Activated naive CD4-positive, alpha-beta T cell treated with anti-CD3 and anti-CD28 coated beads for 36 hours (primary cell): ENCODE measurements around the gene SLC24A4. TPM values are rescaled to one million over a fixed set of nuclear protein-coding genes. Genes with fewer than 3 reads are reported as not detected.

Experiments
- CTCF ChIA-PET: fragments of 350-600 bp; sonication (Branson Sonifier 250); formaldehyde crosslinking; loops from one replicate; lab custom pipeline; 2021; ENCODE audit warnings: antibody characterized with exemption; lab: Charles Lee
- DNase-seq: peaks from one replicate; pipeline ENCODE4 v3.0.0-alpha.2; 2020
- H3K27ac Mint-ChIP-seq: one replicate; pipeline ENCODE4 v1.8.0; 2021; ENCODE audit warnings: mild to moderate bottlenecking, mixed read lengths
- H3K27me3 Mint-ChIP-seq: one replicate; pipeline ENCODE4 v1.8.0; 2021; ENCODE audit warnings: low read depth, mixed read lengths
- H3K36me3 Mint-ChIP-seq: one replicate; pipeline ENCODE4 v1.8.0; 2021; ENCODE audit warnings: low read depth, mixed read lengths
- H3K4me1 Mint-ChIP-seq: one replicate; pipeline ENCODE4 v1.8.0; 2021; ENCODE audit warnings: low read depth, mixed read lengths
- H3K4me3 Mint-ChIP-seq: one replicate; pipeline ENCODE4 v1.8.0; 2021; ENCODE audit warnings: mild to moderate bottlenecking, moderate library complexity, mixed read lengths
- H3K9me3 Mint-ChIP-seq: one replicate; pipeline ENCODE4 v1.8.0; 2021; ENCODE audit warnings: mixed read lengths
- intact Hi-C: fragments of 100-400 bp; cut with micrococcal nuclease; formaldehyde crosslinking; loops from one replicate; pipeline ENCODE4 v1.15.1; 2023
- total RNA-seq, 2 experiments: library from RNA; stranded (reverse); gene quantifications; one replicate each; pipeline ENCODE4 v1.2.3, GENCODE V29; 2021

The SLC24A4 gene
- total RNA-seq, 2 experiments from 2014 or later, result not detected

- intact Hi-C loops, result no loop called here
- H3K9me3 Mint-ChIP-seq, result no peaks in the 10 kb centered on the region
- no peaks in the 10 kb centered on the region for H3K36me3 Mint-ChIP-seq
- H3K4me1 Mint-ChIP-seq, result peaks cover 2% of the 10 kb centered on the region
- H3K27me3 Mint-ChIP-seq, result no peaks in the 10 kb centered on the region
- H3K27ac Mint-ChIP-seq, result no peak overlapping the region
- DNase-seq, result no peak
- CTCF ChIA-PET, result interaction anchor here (0.6 kb wide), 1 partner anchor 138 kb away, joined by 4 read pairs; no protein-coding TSS in a partner anchor
- H3K4me3 Mint-ChIP-seq, result no peak overlapping the region
These were observed 159.8 kb downstream of the SLC24A4 start for GRCh38 chr14:92482621-92483319.

GRCh38 chr14:92484132-92484823 is 161.3 kb downstream of the SLC24A4 start:
- H3K4me3 Mint-ChIP-seq, result no peak overlapping the region
- H3K27ac Mint-ChIP-seq, result no peak overlapping the region
- no peaks in the 10 kb centered on the region for H3K27me3 Mint-ChIP-seq
- H3K4me1 Mint-ChIP-seq, result peaks cover 2% of the 10 kb centered on the region
- no peak for DNase-seq
- no peaks in the 10 kb centered on the region for H3K9me3 Mint-ChIP-seq
- no peaks in the 10 kb centered on the region for H3K36me3 Mint-ChIP-seq
- CTCF ChIA-PET, result no interaction called here
- intact Hi-C loops, result no loop called here

DNA sequence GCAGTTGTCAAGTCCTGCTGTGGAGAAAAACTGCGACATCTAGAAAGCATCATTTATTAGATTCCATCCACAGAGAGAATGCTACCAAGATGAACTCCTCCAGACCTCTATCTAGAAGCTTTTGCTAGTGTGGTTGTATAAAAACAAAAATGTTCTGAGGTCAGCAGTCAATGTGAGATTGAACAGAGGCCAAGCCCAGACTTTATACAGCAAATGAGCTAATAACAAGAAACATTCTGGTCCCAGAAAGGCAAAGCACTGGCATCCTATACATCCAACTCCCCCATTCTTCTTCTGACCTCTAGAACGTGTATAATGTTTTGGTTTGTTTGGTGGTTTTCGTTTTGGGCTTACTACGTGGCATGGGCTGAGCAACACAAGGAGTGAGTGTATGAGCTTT is 163.9 kb downstream of the SLC24A4 start:
- Mint-ChIP-seq H3K27me3 (no peaks in the 10 kb centered on the region), H3K36me3 (no peaks in the 10 kb centered on the region), H3K27ac (no peak overlapping the region), H3K4me1 (peaks cover 2% of the 10 kb centered on the region), H3K9me3 (no peaks in the 10 kb centered on the region), H3K4me3 (no peak overlapping the region)
- CTCF ChIA-PET, result no interaction called here
- intact Hi-C loops, result no loop called here
- DNase-seq, result no peak

DNA sequence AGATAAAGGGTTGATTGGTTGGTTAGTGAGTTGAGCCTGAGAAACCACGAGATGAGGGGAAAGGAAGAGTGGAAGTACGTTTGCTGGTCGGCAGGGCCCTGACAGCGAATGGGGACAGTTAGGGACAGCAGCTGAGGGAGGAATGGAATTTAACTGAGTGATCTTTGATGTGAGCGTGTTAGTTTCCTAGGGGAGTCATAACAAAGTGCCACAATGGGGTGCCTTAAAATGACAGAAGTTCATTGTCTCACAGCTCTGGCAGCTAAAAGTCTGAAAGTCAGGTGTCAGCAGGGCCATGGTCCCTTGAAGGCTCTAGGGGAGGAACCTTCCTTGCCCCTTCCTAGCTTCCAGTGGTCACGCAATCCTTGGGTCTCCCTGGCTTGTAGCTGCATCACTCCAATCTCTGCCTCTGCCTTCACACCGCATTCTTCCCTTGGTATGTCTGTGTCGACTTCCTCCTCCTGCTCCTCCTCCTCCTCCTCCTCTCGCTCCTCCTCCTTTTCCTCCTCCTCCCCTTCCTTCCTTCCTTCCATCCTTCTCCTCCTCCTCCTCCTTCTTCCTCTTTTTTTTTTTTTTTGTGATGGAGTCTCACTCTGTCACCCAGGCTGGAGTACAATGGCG is 164.7 kb downstream of the SLC24A4 start:
- Mint-ChIP-seq H3K4me3 (no peak overlapping the region), H3K27ac (no peak overlapping the region), H3K27me3 (no peaks in the 10 kb centered on the region), H3K4me1 (peaks cover 2% of the 10 kb centered on the region), H3K36me3 (no peaks in the 10 kb centered on the region), H3K9me3 (no peaks in the 10 kb centered on the region)
- no peak for DNase-seq
- intact Hi-C loops, result no loop called here
- CTCF ChIA-PET, result no interaction called here

DNA sequence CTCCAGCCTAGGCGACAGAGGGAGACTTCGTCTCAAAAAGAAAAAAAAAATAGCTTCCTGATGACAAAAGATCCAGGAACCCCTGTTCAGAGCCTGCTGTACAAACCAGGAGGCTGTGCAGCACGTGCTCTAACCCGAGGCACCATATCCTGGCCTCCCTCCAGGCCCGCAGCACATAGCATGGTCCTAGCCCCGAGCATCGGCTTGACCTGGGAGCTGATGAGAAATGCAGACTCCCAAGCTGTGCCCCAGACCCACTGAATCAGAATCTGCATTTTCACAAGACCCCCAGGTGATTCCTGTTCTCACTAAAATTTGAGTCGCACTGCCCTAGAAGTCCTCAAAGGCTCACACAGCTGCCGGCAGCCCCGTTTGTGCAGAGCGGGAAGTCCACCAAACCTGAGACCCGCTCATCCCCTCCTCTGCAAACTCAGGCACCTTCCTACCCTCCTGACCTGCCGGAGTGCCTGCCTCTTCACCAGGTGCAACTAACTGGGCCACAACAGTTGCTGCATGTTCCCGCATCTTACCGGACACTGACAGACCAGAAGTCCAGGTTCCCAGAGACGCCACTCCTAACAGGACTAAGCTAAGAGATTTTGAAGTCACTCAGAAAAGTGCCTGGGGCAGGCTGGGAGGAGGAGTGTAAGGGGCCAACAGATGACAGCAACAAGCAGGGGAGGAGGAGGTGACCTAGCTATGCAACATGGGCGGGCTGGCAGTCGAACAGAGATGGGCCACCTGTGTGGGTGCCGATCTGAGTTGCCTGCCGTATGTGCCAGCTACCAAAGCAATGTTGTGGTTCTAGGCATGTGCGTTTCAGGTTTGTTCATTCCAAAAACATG is 166.7 kb downstream of the SLC24A4 start:
- no peaks in the 10 kb centered on the region for H3K9me3 Mint-ChIP-seq
- H3K4me1 Mint-ChIP-seq, result peaks cover 2% of the 10 kb centered on the region
- H3K27ac Mint-ChIP-seq, result no peak overlapping the region
- H3K36me3 Mint-ChIP-seq, result no peaks in the 10 kb centered on the region
- no peak for DNase-seq
- no peak overlapping the region for H3K4me3 Mint-ChIP-seq
- CTCF ChIA-PET, result interaction anchor here (0.6 to 1.2 kb wide), 2 partner anchors 12 to 17 kb away, joined by 3 read pairs; no protein-coding TSS in a partner anchor
- intact Hi-C loops, result no loop called here
- H3K27me3 Mint-ChIP-seq, result no peaks in the 10 kb centered on the region

DNA sequence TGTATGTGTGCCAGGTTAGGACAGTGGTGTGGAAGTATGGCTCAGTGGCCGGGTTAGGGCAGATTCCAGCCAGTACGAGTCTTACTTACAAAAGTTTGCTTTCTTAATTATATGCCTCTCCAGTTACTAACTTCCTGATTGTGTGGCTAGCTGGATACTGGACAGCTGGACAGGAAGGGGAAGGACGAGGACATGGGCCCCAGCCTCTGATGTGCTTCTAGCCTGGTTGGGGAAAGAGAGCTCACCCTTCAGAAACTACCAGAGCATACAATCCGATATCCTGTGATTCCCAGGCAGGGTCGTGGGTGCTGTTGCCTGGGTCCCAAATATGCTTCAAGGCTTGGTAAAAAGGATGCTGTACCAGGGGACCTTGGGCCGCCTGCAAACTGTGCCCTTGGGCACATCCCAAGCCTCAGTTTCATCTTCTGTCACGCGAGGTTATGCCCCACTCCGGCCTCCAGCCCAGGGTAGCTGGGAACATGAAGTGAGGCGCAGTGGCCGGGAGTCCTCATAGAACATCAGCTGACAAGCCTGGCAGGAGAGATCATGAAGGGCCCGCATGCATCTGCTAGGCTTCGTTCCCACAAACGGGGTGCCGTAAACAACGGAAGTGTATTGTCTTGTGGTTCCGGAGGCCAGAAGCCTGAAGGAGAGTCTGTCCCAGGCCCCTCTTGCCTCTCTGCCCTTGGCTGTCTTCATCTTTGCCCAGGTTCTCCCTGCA is 167.4 kb downstream of the SLC24A4 start:
- Mint-ChIP-seq H3K27ac (no peak overlapping the region), H3K9me3 (no peaks in the 10 kb centered on the region), H3K36me3 (no peaks in the 10 kb centered on the region), H3K4me3 (no peak overlapping the region), H3K27me3 (no peaks in the 10 kb centered on the region), H3K4me1 (peaks cover 2% of the 10 kb centered on the region)
- CTCF ChIA-PET, result interaction anchor here (0.6 to 1.2 kb wide), 2 partner anchors 11 to 16 kb away, joined by 3 read pairs; no protein-coding TSS in a partner anchor
- no peak for DNase-seq
- intact Hi-C loops, result no loop called here

DNA sequence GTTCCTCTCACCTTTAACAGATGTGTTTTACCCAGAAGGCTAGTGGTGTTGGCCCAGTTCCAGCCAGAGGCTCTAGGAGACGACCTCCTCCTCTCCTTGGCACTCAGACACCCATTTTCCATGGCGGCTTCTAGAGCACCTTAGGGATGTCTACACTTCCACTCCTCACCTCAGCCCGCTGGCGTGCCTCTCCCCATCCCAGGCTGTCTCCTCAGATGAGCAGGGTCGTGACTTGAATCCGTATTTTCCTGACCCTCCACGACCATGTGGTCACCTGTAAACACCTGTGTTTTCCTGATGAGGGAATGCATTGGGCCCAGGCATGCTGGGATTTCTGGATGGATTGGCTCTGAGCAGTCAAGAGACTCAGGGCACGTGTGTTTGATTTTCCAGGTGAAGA is 168.8 kb downstream of the SLC24A4 start:
- intact Hi-C loops, result no loop called here
- CTCF ChIA-PET, result no interaction called here
- no peaks in the 10 kb centered on the region for H3K36me3 Mint-ChIP-seq
- H3K27me3 Mint-ChIP-seq, result no peaks in the 10 kb centered on the region
- no peak overlapping the region for H3K27ac Mint-ChIP-seq
- no peak for DNase-seq
- H3K4me3 Mint-ChIP-seq, result no peak overlapping the region
- H3K9me3 Mint-ChIP-seq, result no peaks in the 10 kb centered on the region
- peaks cover 2% of the 10 kb centered on the region for H3K4me1 Mint-ChIP-seq

DNA sequence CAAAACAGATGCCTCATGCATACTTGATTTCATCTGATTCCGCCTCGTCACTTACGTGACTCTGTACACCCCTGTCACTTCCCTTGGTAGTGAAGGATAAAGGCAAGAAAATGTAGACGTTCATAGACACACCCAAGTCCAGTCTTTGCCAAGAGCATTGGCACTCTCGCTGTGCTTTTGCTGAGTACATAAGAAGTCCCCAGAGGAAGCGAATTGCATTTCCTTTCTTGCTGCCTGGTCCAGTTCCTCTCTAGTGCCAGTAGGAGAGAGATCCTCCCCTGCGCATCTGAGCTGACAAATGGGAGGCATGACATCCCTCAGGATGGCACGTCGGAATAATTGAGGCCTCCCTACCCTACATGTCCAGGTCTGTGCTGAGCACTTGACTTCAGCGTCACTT is 169.3 kb downstream of the SLC24A4 start:
- no peak for DNase-seq
- H3K9me3 Mint-ChIP-seq, result no peaks in the 10 kb centered on the region
- H3K4me3 Mint-ChIP-seq, result no peak overlapping the region
- CTCF ChIA-PET, result no interaction called here
- intact Hi-C loops, result no loop called here
- H3K27me3 Mint-ChIP-seq, result no peaks in the 10 kb centered on the region
- H3K4me1 Mint-ChIP-seq, result peaks cover 1% of the 10 kb centered on the region
- no peak overlapping the region for H3K27ac Mint-ChIP-seq
- H3K36me3 Mint-ChIP-seq, result no peaks in the 10 kb centered on the region

- no peak overlapping the region for H3K27ac Mint-ChIP-seq
- no peak overlapping the region for H3K4me3 Mint-ChIP-seq
These were observed 170.1 kb downstream of the SLC24A4 start for GRCh38 chr14:92493024-92493423.

DNA sequence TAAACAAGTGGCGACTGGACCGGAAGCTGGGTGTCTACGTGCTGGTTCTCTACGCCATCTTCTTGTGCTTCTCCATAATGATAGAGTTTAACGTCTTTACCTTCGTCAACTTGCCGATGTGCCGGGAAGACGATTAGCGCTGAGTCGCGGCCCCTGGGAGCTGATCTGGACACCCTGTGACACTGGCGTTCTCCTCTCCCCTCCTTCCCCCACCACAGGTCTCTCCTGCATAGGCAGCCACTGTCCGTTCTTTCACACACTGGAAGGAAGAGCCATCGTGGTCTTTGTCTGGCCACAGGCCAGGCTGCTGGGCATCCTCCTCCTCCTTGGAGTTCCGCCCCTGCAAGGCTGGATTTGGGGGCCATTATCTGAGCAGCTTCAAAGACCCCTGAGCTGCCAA is 170.5 kb downstream of the SLC24A4 start:
- CTCF ChIA-PET, result no interaction called here
- no peak for DNase-seq
- no peak overlapping the region for H3K27ac Mint-ChIP-seq
- no peaks in the 10 kb centered on the region for H3K36me3 Mint-ChIP-seq
- H3K4me1 Mint-ChIP-seq, result no peaks in the 10 kb centered on the region
- H3K4me3 Mint-ChIP-seq, result no peak overlapping the region
- intact Hi-C loops, result no loop called here
- no peaks in the 10 kb centered on the region for H3K27me3 Mint-ChIP-seq
- no peaks in the 10 kb centered on the region for H3K9me3 Mint-ChIP-seq

More at GRCh38 chr14:92493024-92493423, 170.1 kb downstream of the SLC24A4 start:
- Mint-ChIP-seq H3K4me1 (no peaks in the 10 kb centered on the region), H3K36me3 (no peaks in the 10 kb centered on the region), H3K27me3 (no peaks in the 10 kb centered on the region), H3K9me3 (no peaks in the 10 kb centered on the region)
- CTCF ChIA-PET, result no interaction called here
- intact Hi-C loops, result no loop called here
- no peak for DNase-seq

DNA sequence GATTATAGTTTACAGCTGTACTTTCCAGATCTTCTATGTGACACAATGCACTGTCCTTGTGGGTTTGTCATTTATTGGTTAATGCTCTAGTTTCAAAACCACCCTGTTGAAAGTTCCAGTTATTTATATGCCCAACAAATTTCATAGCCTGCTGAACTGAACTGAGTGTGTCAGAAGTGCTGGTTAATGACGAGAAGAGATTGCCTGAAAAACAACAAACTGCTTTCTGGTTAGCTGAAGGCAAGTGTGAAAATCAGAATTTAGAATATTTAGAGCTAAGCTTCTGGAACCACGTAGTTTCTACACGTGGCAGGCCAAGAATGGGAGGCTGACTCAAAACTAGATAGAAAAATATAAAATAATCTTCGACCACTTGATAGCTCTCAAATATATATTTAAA is 171.5 kb downstream of the SLC24A4 start:
- H3K27me3 Mint-ChIP-seq, result no peaks in the 10 kb centered on the region
- no peaks in the 10 kb centered on the region for H3K9me3 Mint-ChIP-seq
- intact Hi-C loops, result no loop called here
- H3K4me1 Mint-ChIP-seq, result no peaks in the 10 kb centered on the region
- no peak overlapping the region for H3K27ac Mint-ChIP-seq
- no peak for DNase-seq
- H3K36me3 Mint-ChIP-seq, result no peaks in the 10 kb centered on the region
- CTCF ChIA-PET, result interaction anchor here (0.6 to 1.3 kb wide), 2 partner anchors 9 to 119 kb away, joined by 4 to 5 read pairs; no protein-coding TSS in a partner anchor
- no peak overlapping the region for H3K4me3 Mint-ChIP-seq
